ENCODE data around the gene SMAD2. TPM values are rescaled to one million over a fixed set of nuclear protein-coding genes. Genes with fewer than 3 reads are reported as not detected.

Gene SMAD2
- total and polyA plus RNA-seq, 9 of the 15 experiments (the other 6 are each of a cell fraction or from before 2014, with no cell fraction given) = 9.2 to 49.6 (median 33.7) TPM

- no peak for TF ChIP-seq ZBTB9 (CRISPR knock-in tag; IDR thresholded peaks at IDR 0.05)
- no peak; a peak in 1 of 4 replicates for TF ChIP-seq HDAC1 (IDR thresholded peaks at IDR 0.05)
- no peak for TF ChIP-seq ZEB2 (IDR thresholded peaks at IDR 0.05)
- no peak for TF ChIP-seq ZNF444 (CRISPR knock-in tag; IDR thresholded peaks at IDR 0.05)
- no peak for TF ChIP-seq ZNF436 (CRISPR knock-in tag; IDR thresholded peaks at IDR 0.05)
- no peak for TF ChIP-seq ZNF212 (CRISPR knock-in tag; IDR thresholded peaks at IDR 0.05)
- peak; percentile 95 for TF ChIP-seq BHLHE40 (IDR thresholded peaks at IDR 0.05; ENCODE audit: low read length)
- TF ChIP-seq CC2D1A (IDR thresholded peaks at IDR 0.05) = no peak
- TF ChIP-seq SIN3A (IDR thresholded peaks at IDR 0.05; ENCODE audit: borderline replicate concordance in 2 of 2, control insufficient read depth in 1 of 2, low read depth in 2 of 2, low read length in 2 of 2) = no peak
- TF ChIP-seq SMARCE1 (IDR thresholded peaks at IDR 0.05) = no peak
- no peak for TF ChIP-seq HNRNPK (IDR thresholded peaks at IDR 0.05; ENCODE audit: low read depth, low read length, poor library complexity, severe bottlenecking)
- TF ChIP-seq NFIX (CRISPR knock-in tag; IDR thresholded peaks at IDR 0.05; ENCODE audit: low read depth) = no peak
- peak; percentile 51 for TF ChIP-seq ASH1L (IDR thresholded peaks at IDR 0.05; ENCODE audit: borderline replicate concordance, low read depth, partially characterized antibody)
- TF ChIP-seq ZNF639 (CRISPR knock-in tag; conservative IDR thresholded peaks at IDR 0.05 in 1 of 2, IDR thresholded peaks at IDR 0.05 in 1 of 2) = peak in 1 of 2 experiments; percentile 94; a peak in 2 of 4 replicates
- 0 out of 2 replicates have a peak, but pooled peaks have one; percentile 37 for TF ChIP-seq HMGXB4 (CRISPR knock-in tag; IDR thresholded peaks at IDR 0.05)
- peak; percentile 97; the same call in 1 of the 2 replicates for TF ChIP-seq FOXP4 (CRISPR knock-in tag; IDR thresholded peaks at IDR 0.05; ENCODE audit: borderline replicate concordance)
- no peak for TF ChIP-seq ZBTB49 (CRISPR knock-in tag; IDR thresholded peaks at IDR 0.05; ENCODE audit: borderline replicate concordance)
Observed at GRCh38 chr18:47930931-47931717, 665 bp upstream of the SMAD2 start (continued).
